H9 (cell line): ENCODE data around the gene CTNS. TPM values are rescaled to one million over a fixed set of nuclear protein-coding genes. Genes with fewer than 3 reads are reported as not detected.

ENCODE experiments used
- DNase-seq: peaks from one replicate; pipeline ENCODE4 v3.0.0-alpha.2; 2017
- H2AFZ ChIP-seq: one replicate; pipeline ENCODE4 v1.6.1; 2013; ENCODE audit warnings: mild to moderate bottlenecking, low read length, control low read depth, moderate library complexity
- H2AK5ac ChIP-seq: 2 replicates; pipeline ENCODE4 v1.6.1; 2013; ENCODE audit warnings: low read length, control low read depth, mixed read lengths; ENCODE audit not compliant: insufficient read length
- H2BK120ac ChIP-seq: one replicate; pipeline ENCODE4 v1.6.1; 2013; ENCODE audit warnings: low read depth, mild to moderate bottlenecking, low read length, control low read depth, inconsistent platforms; ENCODE audit not compliant: poor library complexity, severe bottlenecking
- H2BK12ac ChIP-seq: 2 replicates; pipeline ENCODE4 v1.6.1; 2013; ENCODE audit warnings: low read length, control low read depth, mixed read lengths, low read depth; ENCODE audit not compliant: insufficient read length
- H2BK15ac ChIP-seq: 2 replicates; pipeline ENCODE4 v1.6.1; 2013; ENCODE audit warnings: low read depth, low read length, control low read depth
- H2BK20ac ChIP-seq: one replicate; pipeline ENCODE4 v1.6.1; 2013; ENCODE audit warnings: low read depth, mild to moderate bottlenecking, low read length, control low read depth, inconsistent platforms; ENCODE audit not compliant: poor library complexity, severe bottlenecking
- H2BK5ac ChIP-seq: 2 replicates; pipeline ENCODE4 v1.6.1; 2013; ENCODE audit warnings: low read length, control low read depth, mixed read lengths; ENCODE audit not compliant: insufficient read length
- H3K14ac ChIP-seq: 2 replicates; pipeline ENCODE4 v1.6.1; 2013; ENCODE audit warnings: low read length, control low read depth; ENCODE audit not compliant: insufficient read depth
- H3K18ac ChIP-seq: 2 replicates; pipeline ENCODE4 v1.6.1; 2013; ENCODE audit warnings: low read depth, mild to moderate bottlenecking, mixed read lengths, low read length, control low read depth; ENCODE audit not compliant: insufficient read length
- H3K23ac ChIP-seq: 2 replicates; pipeline ENCODE4 v1.6.1; 2013; ENCODE audit warnings: low read length, control low read depth, mixed read lengths, low read depth; ENCODE audit not compliant: insufficient read length
- H3K23me2 ChIP-seq: 2 replicates; pipeline ENCODE4 v1.6.1; 2013; ENCODE audit warnings: low read depth, mild to moderate bottlenecking, mixed read lengths, low read length, control low read depth; ENCODE audit not compliant: insufficient read length, poor library complexity, severe bottlenecking
- H3K27ac ChIP-seq: 2 replicates; pipeline ENCODE4 v1.5.1; 2013; ENCODE audit warnings: low read length, control low read depth, mixed read lengths, low read depth; ENCODE audit not compliant: insufficient read length
- H3K27me3 ChIP-seq: 2 replicates; pipeline ENCODE4 v1.6.1; 2013; ENCODE audit warnings: low read length, control low read depth, inconsistent platforms; ENCODE audit not compliant: insufficient read depth
- H3K4ac ChIP-seq: 2 replicates; pipeline ENCODE4 v1.6.1; 2013; ENCODE audit warnings: low read depth, mild to moderate bottlenecking, control low read depth, inconsistent platforms, low read length, moderate library complexity
- H3K4me1 ChIP-seq: 2 replicates; pipeline ENCODE4 v1.6.1; 2013; ENCODE audit warnings: low read length, control low read depth, inconsistent platforms; ENCODE audit not compliant: insufficient read depth
- H3K4me2 ChIP-seq: 2 replicates; pipeline ENCODE4 v1.6.1; 2013; ENCODE audit warnings: low read length, control low read depth, mixed read lengths; ENCODE audit not compliant: insufficient read length, insufficient read depth
- H3K56ac ChIP-seq: 2 replicates; pipeline ENCODE4 v1.6.1; 2013; ENCODE audit warnings: low read depth, mild to moderate bottlenecking, mixed read lengths, low read length, control low read depth; ENCODE audit not compliant: insufficient read length
- H3K79me1 ChIP-seq: 2 replicates; pipeline ENCODE4 v1.6.1; 2013; ENCODE audit warnings: low read depth, mild to moderate bottlenecking, moderate library complexity, low read length, control low read depth, inconsistent platforms; ENCODE audit not compliant: insufficient read depth, poor library complexity, severe bottlenecking
- H3K79me2 ChIP-seq: 2 replicates; pipeline ENCODE4 v1.6.1; 2013; ENCODE audit warnings: low read length, control low read depth, inconsistent platforms; ENCODE audit not compliant: insufficient read depth
- H3K9ac ChIP-seq: 2 replicates; pipeline ENCODE4 v1.6.1; 2013; ENCODE audit warnings: low read length, control low read depth, mixed read lengths; ENCODE audit not compliant: insufficient read length; ENCODE audit errors: extremely low read depth
- H3K9me3 ChIP-seq: one replicate; pipeline ENCODE4 v1.6.1; 2013; ENCODE audit warnings: low read depth, low read length, inconsistent platforms; ENCODE audit not compliant: control insufficient read depth
- H3T11ph ChIP-seq: one replicate; pipeline ENCODE4 v1.6.1; 2013; ENCODE audit warnings: mild to moderate bottlenecking, low read length, control low read depth, inconsistent platforms
- H4K20me1 ChIP-seq: one replicate; pipeline ENCODE4 v1.6.1; 2013; ENCODE audit not compliant: control insufficient read depth, insufficient read length, insufficient read depth
- H4K5ac ChIP-seq: 2 replicates; pipeline ENCODE4 v1.6.1; 2013; ENCODE audit warnings: low read depth, mild to moderate bottlenecking, mixed read lengths, low read length, control low read depth; ENCODE audit not compliant: insufficient read length
- H4K8ac ChIP-seq: replicated peaks from 2 replicates; pipeline ENCODE4 v1.6.1; 2013; ENCODE audit warnings: low read length, control low read depth, mixed read lengths, low read depth; ENCODE audit not compliant: insufficient read length
- H4K91ac ChIP-seq: 2 replicates; pipeline ENCODE4 v1.6.1; 2013; ENCODE audit warnings: low read depth, mild to moderate bottlenecking, moderate library complexity, mixed read lengths, low read length, control low read depth; ENCODE audit not compliant: insufficient read length
- H3K27ac Mint-ChIP-seq, 3 experiments: 2 replicates in 2 of 3; 3 replicates in 1 of 3; pipeline ENCODE4 v1.8.0; 2020 to 2021; ENCODE audit warnings: mixed read lengths in 3 of 3, mild to moderate bottlenecking in 1 of 3, moderate library complexity in 1 of 3
- H3K27me3 Mint-ChIP-seq: 2 replicates; pipeline ENCODE4 v1.8.0; 2021; ENCODE audit warnings: low read depth, mild to moderate bottlenecking, moderate library complexity, mixed read lengths
- H3K36me3 Mint-ChIP-seq, 3 experiments: 2 replicates in 2 of 3; 3 replicates in 1 of 3; pipeline ENCODE4 v1.8.0; 2020 to 2021; ENCODE audit warnings: low read depth in 3 of 3, mixed read lengths in 3 of 3; ENCODE audit not compliant: insufficient read depth in 1 of 3
- H3K4me1 Mint-ChIP-seq, 2 experiments: 2 replicates each; pipeline ENCODE4 v1.8.0; 2020; ENCODE audit warnings: mixed read lengths in 2 of 2
- H3K4me3 Mint-ChIP-seq, 2 experiments: 2 replicates in 1 of 2; 3 replicates in 1 of 2; pipeline ENCODE4 v1.8.0; 2020 to 2021; ENCODE audit warnings: mild to moderate bottlenecking in 2 of 2, mixed read lengths in 2 of 2, moderate library complexity in 1 of 2
- H3K9me3 Mint-ChIP-seq, 2 experiments: 2 replicates in 1 of 2; 3 replicates in 1 of 2; pipeline ENCODE4 v1.8.0; 2020; ENCODE audit warnings: mild to moderate bottlenecking in 2 of 2, mixed read lengths in 2 of 2, moderate library complexity in 1 of 2
- WGBS: extraction: QIAGEN DNeasy Blood & Tissue Kit; methylation state at CpG from one replicate; pipeline ENCODE4 v1.1.7; 2013; ENCODE audit warnings: missing lambda C conversion rate, low lambda C conversion rate, mixed read lengths; ENCODE audit not compliant: insufficient read length; ENCODE audit errors: extremely low coverage; 5-methylcytosine and 5-hydroxymethylcytosine counted together
- total RNA-seq: library from RNA; stranded (reverse); gene quantifications from 2 replicates; pipeline ENCODE4 v1.2.1, GENCODE V29; 2021
- TF ChIP-seq, protein P1 (sequence below): fragments of 200-600 bp; sonication (generic); conservative IDR thresholded peaks from 3 replicates; pipeline ENCODE4 v1.8.0; 2021; ENCODE audit warnings: antibody characterized with exemption, mild to moderate bottlenecking

CTNS gene
- total RNA-seq, 1 experiment from 2014 or later, result 12.8 TPM

DNA sequence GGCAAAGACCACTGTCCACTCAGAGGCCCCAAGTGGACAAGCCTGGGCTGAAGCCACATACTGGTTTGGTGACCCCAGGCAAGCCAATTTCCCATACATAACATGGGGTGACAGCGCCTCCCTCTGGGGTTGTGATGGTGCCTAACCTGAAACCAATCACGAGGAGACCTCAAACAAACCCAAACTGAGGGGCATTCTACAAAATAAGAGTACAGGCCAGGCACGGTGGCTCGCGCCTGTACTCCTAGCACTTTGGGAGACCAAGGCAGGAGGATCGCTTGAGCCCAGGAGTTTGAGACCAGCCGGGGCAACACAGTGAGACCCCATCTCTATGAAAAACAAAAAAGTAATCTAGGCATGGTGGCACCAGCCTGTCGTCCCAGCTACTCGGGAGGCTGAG, 55.8 kb downstream of the CTNS start:
- H3K23ac ChIP-seq, result no peak overlapping the region
- H3K27me3 Mint-ChIP-seq, result peaks cover 32% of the 10 kb centered on the region

More for the DNA sequence above, 55.8 kb downstream of the CTNS start:
- H3K79me1 ChIP-seq, result no peaks in the 10 kb centered on the region
- peak; percentile 74 for DNase-seq
- H3K18ac ChIP-seq, result no peak overlapping the region
- H4K20me1 ChIP-seq, result peaks cover 3% of the 10 kb centered on the region
- no peak overlapping the region for H3K14ac ChIP-seq
- H2BK5ac ChIP-seq, result no peak overlapping the region
- Mint-ChIP-seq H3K27ac (no peak overlapping the region), H3K4me3 (no peak overlapping the region), H3K36me3 (peaks cover 0 to 4% (median 0%) of the 10 kb centered on the region in 3 experiments; a peak in 1 of 7 replicates), H3K4me1 (peaks cover 5 to 21% of the 10 kb centered on the region in 2 experiments), H3K9me3 (no peaks in the 10 kb centered on the region; a peak in 2 of 5 replicates)
- TF ChIP-seq, protein P1, sequence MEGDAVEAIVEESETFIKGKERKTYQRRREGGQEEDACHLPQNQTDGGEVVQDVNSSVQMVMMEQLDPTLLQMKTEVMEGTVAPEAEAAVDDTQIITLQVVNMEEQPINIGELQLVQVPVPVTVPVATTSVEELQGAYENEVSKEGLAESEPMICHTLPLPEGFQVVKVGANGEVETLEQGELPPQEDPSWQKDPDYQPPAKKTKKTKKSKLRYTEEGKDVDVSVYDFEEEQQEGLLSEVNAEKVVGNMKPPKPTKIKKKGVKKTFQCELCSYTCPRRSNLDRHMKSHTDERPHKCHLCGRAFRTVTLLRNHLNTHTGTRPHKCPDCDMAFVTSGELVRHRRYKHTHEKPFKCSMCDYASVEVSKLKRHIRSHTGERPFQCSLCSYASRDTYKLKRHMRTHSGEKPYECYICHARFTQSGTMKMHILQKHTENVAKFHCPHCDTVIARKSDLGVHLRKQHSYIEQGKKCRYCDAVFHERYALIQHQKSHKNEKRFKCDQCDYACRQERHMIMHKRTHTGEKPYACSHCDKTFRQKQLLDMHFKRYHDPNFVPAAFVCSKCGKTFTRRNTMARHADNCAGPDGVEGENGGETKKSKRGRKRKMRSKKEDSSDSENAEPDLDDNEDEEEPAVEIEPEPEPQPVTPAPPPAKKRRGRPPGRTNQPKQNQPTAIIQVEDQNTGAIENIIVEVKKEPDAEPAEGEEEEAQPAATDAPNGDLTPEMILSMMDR, result peak; percentile 30; the same call in 2 of the 3 replicates
- no CpG with 5 or more reads among the region's 9 CpGs for WGBS
- no peaks in the 10 kb centered on the region for H3K79me2 ChIP-seq
- no peak overlapping the region for H2BK20ac ChIP-seq
- H3K23me2 ChIP-seq, result peaks cover 4% of the 10 kb centered on the region
- H4K5ac ChIP-seq, result no peak overlapping the region
- no peaks in the 10 kb centered on the region for H3K4me1 ChIP-seq
- no peak overlapping the region for H2BK12ac ChIP-seq
- no peak overlapping the region for H3K4me2 ChIP-seq
- H3K56ac ChIP-seq, result no peak overlapping the region
- H3K9me3 ChIP-seq, result no peaks in the 10 kb centered on the region
- H4K8ac ChIP-seq, result no peak overlapping the region
- no peak overlapping the region for H3K27ac ChIP-seq
- H2AK5ac ChIP-seq, result no peak overlapping the region
- H3T11ph ChIP-seq, result no peak overlapping the region
- H3K4ac ChIP-seq, result no peak overlapping the region
- no peak overlapping the region for H2BK15ac ChIP-seq
- no peak overlapping the region for H2BK120ac ChIP-seq
- no peak overlapping the region for H3K9ac ChIP-seq
- no peak overlapping the region for H4K91ac ChIP-seq
- no peak overlapping the region for H2AFZ ChIP-seq
- no peaks in the 10 kb centered on the region for H3K27me3 ChIP-seq
